SK-N-SH (cell line): ENCODE data around the gene ALDH4A1. TPM values are rescaled to one million over a fixed set of nuclear protein-coding genes. Genes with fewer than 3 reads are reported as not detected.

Experiments
- CTCF ChIA-PET: fragments of 300-600, 350-600 bp; formaldehyde crosslinking; extraction: SDS; loops from one replicate; lab custom pipeline; 2021; lab: Yijun Ruan, JAX
- POLR2A ChIA-PET: fragments of 350-600 bp; sonication (Branson Sonifier 250); formaldehyde crosslinking; extraction: SDS; loops from one replicate; lab custom pipeline; 2020; ENCODE audit warnings: antibody characterized with exemption, inconsistent platforms; lab: Yijun Ruan, JAX
- DNase-seq: peaks from one replicate; pipeline ENCODE4 v3.0.0; 2012
- H2AFZ ChIP-seq: fragments of 200-600 bp; sonication (generic); 2 replicates; pipeline ENCODE4 v1.8.1; 2016; ENCODE audit warnings: antibody characterized with exemption, mild to moderate bottlenecking, low read depth
- H3F3A ChIP-seq: fragments of 200-600 bp; sonication (generic); replicated peaks from 2 replicates; pipeline ENCODE3; 2016; ENCODE audit warnings: antibody characterized with exemption, mild to moderate bottlenecking; ENCODE audit not compliant: insufficient read depth
- H3K27ac ChIP-seq, 2 experiments: fragments of 200-500 bp in 1 of 2; fragments of 200-600 bp in 1 of 2; sonication (Bioruptor generic) in 1 of 2; sonication (generic), shearing (Covaris generic) in 1 of 2; 2 replicates each; pipeline versions ENCODE4 v1.5.1 to v1.6.1; 2014 to 2016; ENCODE audit warnings: low read depth in 2 of 2, inconsistent platforms in 1 of 2, low read length in 1 of 2, mild to moderate bottlenecking in 1 of 2, mixed read lengths in 1 of 2
- H3K27me3 ChIP-seq: fragments of 200-600 bp; sonication (generic), shearing (Covaris generic); 2 replicates; pipeline ENCODE4 v1.6.1; 2016; ENCODE audit warnings: mixed run types; ENCODE audit not compliant: insufficient read depth
- H3K36me3 ChIP-seq, 2 experiments: fragments of 200-500 bp in 1 of 2; fragments of 200-600 bp in 1 of 2; sonication (Bioruptor generic) in 1 of 2; sonication (generic) in 1 of 2; replicated peaks in 1 of 2; 2 replicates each; pipeline versions ENCODE3 to v1.5.1; 2014 to 2016; ENCODE audit warnings: low read length in 1 of 2, mild to moderate bottlenecking in 1 of 2; ENCODE audit not compliant: insufficient read depth in 2 of 2, control insufficient read depth in 1 of 2
- H3K4me1 ChIP-seq, 2 experiments: fragments of 200-500 bp in 1 of 2; fragments of 200-600 bp in 1 of 2; sonication (Bioruptor generic) in 1 of 2; sonication (generic), shearing (Covaris generic) in 1 of 2; 2 replicates each; pipeline versions ENCODE4 v1.5.1 to v1.6.1; 2014 to 2016; ENCODE audit warnings: low read depth in 1 of 2, low read length in 1 of 2, mixed run types in 1 of 2; ENCODE audit not compliant: insufficient read depth in 2 of 2, control insufficient read depth in 1 of 2
- H3K4me2 ChIP-seq: fragments of 200-600 bp; sonication (generic), shearing (Covaris generic); 2 replicates; pipeline ENCODE4 v1.6.1; 2017; ENCODE audit warnings: mixed run types
- H3K4me3 ChIP-seq, 2 experiments: fragments of 200-500 bp in 1 of 2; fragments of 200-600 bp in 1 of 2; sonication (Bioruptor generic) in 1 of 2; sonication (generic), shearing (Covaris generic) in 1 of 2; 2 replicates each; pipeline versions ENCODE4 v1.5.1 to v1.8.1; 2014 to 2016; ENCODE audit warnings: low read depth in 2 of 2, inconsistent platforms in 1 of 2, low read length in 1 of 2, mild to moderate bottlenecking in 1 of 2, mixed read lengths in 1 of 2, moderate library complexity in 1 of 2
- H3K79me2 ChIP-seq: fragments of 200-600 bp; sonication (generic); 2 replicates; pipeline ENCODE4 v1.8.1; 2017; ENCODE audit warnings: mild to moderate bottlenecking; ENCODE audit not compliant: insufficient read depth
- H3K9ac ChIP-seq: fragments of 200-600 bp; sonication (generic); 2 replicates; pipeline ENCODE4 v1.6.1; 2017; ENCODE audit warnings: mixed run types
- H3K9me2 ChIP-seq: fragments of 200-600 bp; sonication (generic); 2 replicates; pipeline ENCODE4 v1.6.1; 2017; ENCODE audit warnings: mixed run types
- H3K9me3 ChIP-seq: fragments of 200-600 bp; sonication (generic); 2 replicates; pipeline ENCODE4 v1.6.1; 2017; ENCODE audit warnings: mixed run types, mild to moderate bottlenecking, moderate library complexity
- H4K20me1 ChIP-seq: fragments of 200-600 bp; sonication (generic); 2 replicates; pipeline ENCODE4 v1.6.1; 2017; ENCODE audit warnings: mild to moderate bottlenecking, mixed run types; ENCODE audit not compliant: insufficient read depth
- CHD2 ChIP-seq: fragments of 150-350 bp; IDR thresholded peaks from 2 replicates; pipeline ENCODE4 v1.6.1; 2018; ENCODE audit warnings: low read length; ENCODE audit not compliant: partially characterized antibody
- EZH2phosphoT487 ChIP-seq: fragments of 200-600 bp; sonication (generic); IDR thresholded peaks from 2 replicates; pipeline ENCODE4 v1.6.1; 2017; ENCODE audit warnings: low read depth, mixed run types, mild to moderate bottlenecking, antibody characterized with exemption, moderate library complexity, borderline replicate concordance
- GATA2 ChIP-seq: sonication (generic); formaldehyde crosslinking; IDR thresholded peaks from 2 replicates; pipeline ENCODE4 v1.5.0; 2020; ENCODE audit warnings: mild to moderate bottlenecking, missing genetic modification reagents
- JUND ChIP-seq: IDR thresholded peaks from 2 replicates; pipeline ENCODE4 v1.4.0; 2012
- MEF2A ChIP-seq: IDR thresholded peaks from 2 replicates; pipeline ENCODE4 v1.4.0; 2012; ENCODE audit warnings: low read depth, borderline replicate concordance
- RAD21 ChIP-seq: IDR thresholded peaks from 2 replicates; pipeline ENCODE4 v1.6.1; 2012; ENCODE audit warnings: mild to moderate bottlenecking, low read length
- REST ChIP-seq: IDR thresholded peaks from 2 replicates; pipeline ENCODE4 v1.6.1; 2012; ENCODE audit warnings: mild to moderate bottlenecking, low read depth, low read length, moderate library complexity
- RFX5 ChIP-seq: IDR thresholded peaks from 2 replicates; pipeline ENCODE4 v1.6.1; 2012; ENCODE audit warnings: mild to moderate bottlenecking, improper control_type of control experiment, low read length
- SIN3A ChIP-seq: IDR thresholded peaks from 2 replicates; pipeline ENCODE4 v1.6.1; 2012; ENCODE audit warnings: low read depth, mild to moderate bottlenecking, low read length, moderate library complexity, borderline replicate concordance
- SMC3 ChIP-seq: IDR thresholded peaks from 2 replicates; pipeline ENCODE4 v1.6.1; 2012; ENCODE audit warnings: low read depth, low read length, improper control_type of control experiment
- TCF12 ChIP-seq: IDR thresholded peaks from 2 replicates; pipeline ENCODE4 v1.4.0; 2012
- ZBTB33 ChIP-seq: IDR thresholded peaks from 2 replicates; pipeline ENCODE4 v1.4.0; 2012; ENCODE audit warnings: low read depth, borderline replicate concordance
- WGBS: methylation state at CpG from one replicate; pipeline ENCODE4 v1.1.6; 2017; ENCODE audit warnings: low lambda C conversion rate; 5-methylcytosine and 5-hydroxymethylcytosine counted together
- polyA plus RNA-seq, 3 experiments: library from polyadenylated mRNA; depleted of rRNA; stranded (reverse); fragments of >200 nt; gene quantifications; 2 replicates each; pipeline ENCODE4 v1.2.3, GENCODE V29; 2012

Gene ALDH4A1
- polyA plus RNA-seq, 1 of the 3 experiments (the other 2 are of a cell fraction) = 18.5 TPM

GRCh38 chr1:18866314-18866713, 36.0 kb downstream of the ALDH4A1 start:
- Histone ChIP-seq H3F3A (no peaks in the 10 kb centered on the region), H3K27ac (no peak overlapping the region), H3K9me3 (no peaks in the 10 kb centered on the region), H3K4me3 (no peak overlapping the region), H3K4me2 (no peak overlapping the region), H2AFZ (no peak overlapping the region), H3K27me3 (peaks cover 18% of the 10 kb centered on the region; the same call in 1 of the 2 replicates), H3K79me2 (no peaks in the 10 kb centered on the region), H3K4me1 (no peaks in the 10 kb centered on the region), H4K20me1 (no peaks in the 10 kb centered on the region), H3K36me3 (no peaks in the 10 kb centered on the region), H3K9me2 (no peaks in the 10 kb centered on the region), H3K9ac (no peak overlapping the region)
- POLR2A ChIA-PET = no interaction called here
- WGBS = 60% methylated on average over 6 of the region's 6 CpGs
- CTCF ChIA-PET = interaction anchor here (0.6 to 25.9 kb wide), 4 partner anchors 8 to 268 kb away, joined by 3 to 350 read pairs (median 4); no protein-coding TSS in a partner anchor
- DNase-seq = no peak
- TF ChIP-seq EZH2phosphoT487 (no peak), RFX5 (no peak), SMC3 (no peak), JUND (no peak), CHD2 (no peak), ZBTB33 (no peak), SIN3A (no peak), REST (no peak), MEF2A (no peak), TCF12 (no peak)

DNA sequence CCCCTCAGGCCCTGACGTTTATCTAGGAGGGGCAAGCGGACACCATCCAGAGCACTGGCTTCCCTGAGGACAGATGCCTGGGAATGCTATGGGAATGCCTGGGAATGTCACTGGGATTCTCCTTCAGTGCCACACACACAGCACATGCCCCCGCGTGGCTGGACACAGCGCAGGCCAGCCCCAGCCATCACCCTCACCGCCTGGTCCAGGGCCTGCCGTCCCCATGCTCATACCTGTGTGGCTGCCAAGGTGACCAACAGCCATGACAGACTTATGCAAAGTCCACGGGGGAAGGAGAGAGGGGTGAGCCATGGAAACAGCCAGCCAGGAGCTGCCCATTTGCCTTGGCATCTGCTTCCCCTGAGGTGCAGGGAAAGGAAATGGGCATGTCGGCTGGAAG, 37.2 kb downstream of the ALDH4A1 start:
- Histone ChIP-seq H3F3A (no peaks in the 10 kb centered on the region), H3K36me3 (no peaks in the 10 kb centered on the region), H3K9ac (no peak overlapping the region), H2AFZ (no peak overlapping the region), H4K20me1 (no peaks in the 10 kb centered on the region), H3K4me3 (no peak overlapping the region), H3K27ac (no peak overlapping the region), H3K4me2 (no peak overlapping the region), H3K79me2 (no peaks in the 10 kb centered on the region), H3K9me2 (no peaks in the 10 kb centered on the region), H3K4me1 (no peaks in the 10 kb centered on the region), H3K9me3 (no peaks in the 10 kb centered on the region), H3K27me3 (peaks cover 18% of the 10 kb centered on the region; the same call in 1 of the 2 replicates)
- CTCF ChIA-PET = interaction anchor here (6.4 to 25.9 kb wide), 2 partner anchors 9 to 267 kb away, joined by 30 to 350 read pairs; no protein-coding TSS in a partner anchor
- no peak for TF ChIP-seq CHD2
- TF ChIP-seq RAD21 = no peak
- TF ChIP-seq GATA2 (CRISPR knock-in tag) = no peak
- no peak for TF ChIP-seq RFX5
- POLR2A ChIA-PET = no interaction called here
- no peak for DNase-seq
- WGBS = no CpG with 5 or more reads among the region's 9 CpGs
